LHCN-M2 (cell line): ENCODE data around the gene CDKAL1. TPM values are rescaled to one million over a fixed set of nuclear protein-coding genes. Genes with fewer than 3 reads are reported as not detected.
"Not testable (repeated sequence)": the region's sequence is repeated elsewhere in the genome, so short reads cannot be mapped to it uniquely, and the experiment has no call there.

Experiments
- DNase-seq: peaks from one replicate; pipeline ENCODE4 v3.0.0-alpha.2; 2012; ENCODE audit warnings: low read depth
- total RNA-seq: library from RNA; depleted of rRNA; stranded (reverse); fragments of >200 nt; gene quantifications from 2 replicates; pipeline ENCODE4 v1.2.3, GENCODE V29; 2014

The CDKAL1 gene
- total RNA-seq, 1 experiment from 2014 or later = 17.9 TPM

GRCh38 chr6:21005816-21006570, 471.7 kb downstream of the CDKAL1 start:
- DNase-seq = peak; percentile 84

GRCh38 chr6:21019614-21020013, 485.4 kb downstream of the CDKAL1 start:
- no peak for DNase-seq

GRCh38 chr6:21022343-21023107, 488.3 kb downstream of the CDKAL1 start:
- DNase-seq = peak; percentile 27

- DNase-seq = no peak
Measured at GRCh38 chr6:21023210-21023609, 489.0 kb downstream of the CDKAL1 start.

- DNase-seq = no peak
Measured at GRCh38 chr6:21024616-21025015, 490.4 kb downstream of the CDKAL1 start.

- peak; percentile 47 for DNase-seq
Measured at GRCh38 chr6:21026576-21027273, 492.5 kb downstream of the CDKAL1 start.

GRCh38 chr6:21027507-21027906, 493.2 kb downstream of the CDKAL1 start:
- no peak for DNase-seq

- no peak for DNase-seq
Measured at GRCh38 chr6:21031182-21031581, 496.9 kb downstream of the CDKAL1 start.

GRCh38 chr6:21033084-21033483, 498.8 kb downstream of the CDKAL1 start:
- DNase-seq = no peak

GRCh38 chr6:21033575-21034026, 499.3 kb downstream of the CDKAL1 start:
- peak; percentile 70 for DNase-seq

- no peak for DNase-seq
Measured at GRCh38 chr6:21034345-21034744, 500.1 kb downstream of the CDKAL1 start.

- DNase-seq = no peak
Measured at GRCh38 chr6:21037453-21037852, 503.2 kb downstream of the CDKAL1 start.

GRCh38 chr6:21039926-21040325, 505.7 kb downstream of the CDKAL1 start:
- no peak for DNase-seq

- no peak for DNase-seq
Measured at GRCh38 chr6:21045135-21045700, 511.0 kb downstream of the CDKAL1 start.

GRCh38 chr6:21046276-21046675, 512.0 kb downstream of the CDKAL1 start:
- DNase-seq = no peak

GRCh38 chr6:21048047-21048446, 513.8 kb downstream of the CDKAL1 start:
- no peak for DNase-seq

GRCh38 chr6:21049148-21049547, 514.9 kb downstream of the CDKAL1 start:
- DNase-seq = no peak

GRCh38 chr6:21049572-21049971, 515.3 kb downstream of the CDKAL1 start:
- DNase-seq = no peak

GRCh38 chr6:21050935-21051334, 516.7 kb downstream of the CDKAL1 start:
- DNase-seq = no peak

GRCh38 chr6:21051777-21052176, 517.5 kb downstream of the CDKAL1 start:
- DNase-seq = no peak

GRCh38 chr6:21053612-21054011, 519.4 kb downstream of the CDKAL1 start:
- DNase-seq = peak; percentile 11

GRCh38 chr6:21055480-21055879, 521.2 kb downstream of the CDKAL1 start:
- not testable (repeated sequence) for DNase-seq
